CD8-positive, alpha-beta memory T cell (primary cell): Measurements from ENCODE around the gene STARD8. TPM values are rescaled to one million over a fixed set of nuclear protein-coding genes. Genes with fewer than 3 reads are reported as not detected.
A peak's percentile ranks its signal among the peaks of the same experiment; 100 is the strongest.

ENCODE experiments used
- CTCF ChIA-PET: fragments of 350-600 bp; sonication (Branson Sonifier 250); formaldehyde crosslinking; loops from one replicate; lab custom pipeline; 2021; ENCODE audit warnings: antibody characterized with exemption; lab: Charles Lee
- POLR2A ChIA-PET: fragments of 350-600 bp; sonication (Branson Sonifier 250); formaldehyde crosslinking; loops from one replicate; lab custom pipeline; 2021; ENCODE audit warnings: antibody characterized with exemption; lab: Charles Lee
- DNase-seq, 5 donors: peaks; one replicate each; pipeline versions ENCODE4 v3.0.0 to v3.0.0-alpha.2; 2020 to 2022; ENCODE audit warnings: mixed read lengths in 1 of 5
- H3K27ac ChIP-seq: one replicate; pipeline ENCODE4 v1.7.0; 2013; ENCODE audit warnings: low read depth, mild to moderate bottlenecking, low read length, moderate library complexity
- H3K27me3 ChIP-seq: 2 replicates; pipeline ENCODE4 v1.7.0; 2013; ENCODE audit warnings: low read length, mild to moderate bottlenecking; ENCODE audit not compliant: insufficient read depth, poor library complexity, severe bottlenecking
- H3K36me3 ChIP-seq: 2 replicates; pipeline ENCODE4 v1.7.0; 2013; ENCODE audit warnings: mild to moderate bottlenecking, low read length, moderate library complexity; ENCODE audit not compliant: insufficient read depth
- H3K4me1 ChIP-seq: 2 replicates; pipeline ENCODE4 v1.7.0; 2013; ENCODE audit warnings: mild to moderate bottlenecking, low read length, moderate library complexity; ENCODE audit not compliant: insufficient read depth
- H3K4me3 ChIP-seq: 2 replicates; pipeline ENCODE4 v1.7.0; 2013; ENCODE audit warnings: mild to moderate bottlenecking, low read length
- H3K9me3 ChIP-seq: 2 replicates; pipeline ENCODE4 v1.7.0; 2013; ENCODE audit warnings: mild to moderate bottlenecking, low read length
- H3K27ac Mint-ChIP-seq, 8 donors: one replicate each; pipeline ENCODE4 v1.8.0; 2020 to 2021; ENCODE audit warnings: mixed read lengths in 8 of 8, mild to moderate bottlenecking in 6 of 8, inconsistent platforms in 3 of 8, moderate library complexity in 3 of 8
- H3K27me3 Mint-ChIP-seq, 2 donors: one replicate each; pipeline ENCODE4 v1.8.0; 2020 to 2021; ENCODE audit warnings: mixed read lengths in 2 of 2, mild to moderate bottlenecking in 1 of 2, moderate library complexity in 1 of 2
- H3K36me3 Mint-ChIP-seq, 3 donors: one replicate each; pipeline ENCODE4 v1.8.0; 2020 to 2021; ENCODE audit warnings: mixed read lengths in 3 of 3, inconsistent platforms in 1 of 3, mild to moderate bottlenecking in 1 of 3
- H3K4me1 Mint-ChIP-seq, 3 donors: one replicate each; pipeline ENCODE4 v1.8.0; 2020 to 2021; ENCODE audit warnings: mixed read lengths in 3 of 3, inconsistent platforms in 1 of 3, mild to moderate bottlenecking in 1 of 3
- H3K4me3 Mint-ChIP-seq, 7 donors: one replicate each; pipeline ENCODE4 v1.8.0; 2020 to 2021; ENCODE audit warnings: mixed read lengths in 7 of 7, mild to moderate bottlenecking in 6 of 7, moderate library complexity in 4 of 7, inconsistent platforms in 2 of 7
- H3K9me3 Mint-ChIP-seq, 5 donors: one replicate each; pipeline ENCODE4 v1.8.0; 2020 to 2022; ENCODE audit warnings: mixed read lengths in 5 of 5, mild to moderate bottlenecking in 3 of 5, moderate library complexity in 2 of 5, inconsistent platforms in 1 of 5
- polyA plus RNA-seq: library from polyadenylated mRNA; unstranded; fragments of 300-500 nt; fragmentation: Illumina TruSeq; gene quantifications from one replicate; pipeline ENCODE4 v1.2.3, GENCODE V29; 2021
- total RNA-seq, 2 experiments: library from RNA; stranded (reverse); gene quantifications; one replicate each; pipeline ENCODE4 v1.2.3, GENCODE V29; 2021

The STARD8 gene
- total and polyA plus RNA-seq, 3 experiments from 2014 or later, result 0.24 to 0.42 TPM; not detected in 1

- no peaks in the 10 kb centered on the region for H3K4me1 ChIP-seq
- ChIA-PET POLR2A (no interaction called here), CTCF (no interaction called here)
- no peak for DNase-seq
- H3K36me3 ChIP-seq, result no peaks in the 10 kb centered on the region
- no peaks in the 10 kb centered on the region for H3K9me3 ChIP-seq
- Mint-ChIP-seq H3K9me3 (no peaks in the 10 kb centered on the region), H3K27me3 (peaks cover 0 to 18% of the 10 kb centered on the region in 2 donors), H3K36me3 (no peaks in the 10 kb centered on the region), H3K4me3 (no peak overlapping the region), H3K4me1 (no peaks in the 10 kb centered on the region), H3K27ac (no peak overlapping the region)
- H3K4me3 ChIP-seq, result no peak overlapping the region
- no peaks in the 10 kb centered on the region for H3K27me3 ChIP-seq
- no peak overlapping the region for H3K27ac ChIP-seq
Observed at GRCh38 chrX:68703846-68704245, 56.4 kb downstream of the STARD8 start.

GRCh38 chrX:68705986-68706385, 58.5 kb downstream of the STARD8 start:
- Mint-ChIP-seq H3K9me3 (no peaks in the 10 kb centered on the region), H3K4me1 (no peaks in the 10 kb centered on the region), H3K36me3 (no peaks in the 10 kb centered on the region), H3K27ac (no peak overlapping the region), H3K27me3 (peaks cover 0 to 16% of the 10 kb centered on the region in 2 donors), H3K4me3 (no peak overlapping the region)
- no peak for DNase-seq
- POLR2A ChIA-PET, result no interaction called here
- Histone ChIP-seq H3K4me3 (no peak overlapping the region), H3K27ac (no peak overlapping the region), H3K9me3 (no peaks in the 10 kb centered on the region), H3K27me3 (no peaks in the 10 kb centered on the region), H3K36me3 (no peaks in the 10 kb centered on the region), H3K4me1 (no peaks in the 10 kb centered on the region)
- CTCF ChIA-PET, result no interaction called here

GRCh38 chrX:68708503-68709290, 61.2 kb downstream of the STARD8 start:
- CTCF ChIA-PET, result interaction anchor here (1.0 kb wide), 1 partner anchor 8 kb away, joined by 3 read pairs; no protein-coding TSS in a partner anchor
- no peak for DNase-seq
- no peak overlapping the region for H3K27ac ChIP-seq
- no peaks in the 10 kb centered on the region for H3K9me3 ChIP-seq
- POLR2A ChIA-PET, result no interaction called here
- no peaks in the 10 kb centered on the region for H3K27me3 ChIP-seq
- H3K4me3 Mint-ChIP-seq, result no peak overlapping the region
- H3K4me1 ChIP-seq, result no peaks in the 10 kb centered on the region
- H3K36me3 ChIP-seq, result no peaks in the 10 kb centered on the region
- H3K4me3 ChIP-seq, result no peak overlapping the region
- H3K36me3 Mint-ChIP-seq, result no peaks in the 10 kb centered on the region
- H3K27ac Mint-ChIP-seq, result no peak overlapping the region
- peaks cover 0 to 10% of the 10 kb centered on the region in 2 donors for H3K27me3 Mint-ChIP-seq
- no peaks in the 10 kb centered on the region for H3K9me3 Mint-ChIP-seq
- H3K4me1 Mint-ChIP-seq, result no peaks in the 10 kb centered on the region

GRCh38 chrX:68710870-68711576, 63.6 kb downstream of the STARD8 start:
- no peak for DNase-seq
- Mint-ChIP-seq H3K4me1 (no peaks in the 10 kb centered on the region), H3K27me3 (peaks cover 0 to 7% of the 10 kb centered on the region in 2 donors), H3K36me3 (no peaks in the 10 kb centered on the region), H3K4me3 (peak overlapping the region in 1 of 7 donors; percentile 37), H3K27ac (peak overlapping the region in 1 of 8 donors; percentile 14), H3K9me3 (no peaks in the 10 kb centered on the region)
- H3K4me1 ChIP-seq, result no peaks in the 10 kb centered on the region
- H3K9me3 ChIP-seq, result no peaks in the 10 kb centered on the region
- ChIA-PET POLR2A (no interaction called here), CTCF (no interaction called here)
- H3K27me3 ChIP-seq, result no peaks in the 10 kb centered on the region
- H3K36me3 ChIP-seq, result no peaks in the 10 kb centered on the region
- no peak overlapping the region for H3K27ac ChIP-seq
- H3K4me3 ChIP-seq, result no peak overlapping the region

- Mint-ChIP-seq H3K27ac (no peak overlapping the region), H3K4me3 (no peak overlapping the region), H3K36me3 (no peaks in the 10 kb centered on the region), H3K9me3 (no peaks in the 10 kb centered on the region), H3K4me1 (no peaks in the 10 kb centered on the region), H3K27me3 (peaks cover 0 to 7% of the 10 kb centered on the region in 2 donors)
- H3K4me1 ChIP-seq, result no peaks in the 10 kb centered on the region
- H3K27me3 ChIP-seq, result no peaks in the 10 kb centered on the region
- H3K9me3 ChIP-seq, result no peaks in the 10 kb centered on the region
- H3K27ac ChIP-seq, result no peak overlapping the region
- no peaks in the 10 kb centered on the region for H3K36me3 ChIP-seq
- POLR2A ChIA-PET, result no interaction called here
- CTCF ChIA-PET, result no interaction called here
- no peak for DNase-seq
- no peak overlapping the region for H3K4me3 ChIP-seq
Observed at GRCh38 chrX:68711845-68712244, 64.4 kb downstream of the STARD8 start.

- POLR2A ChIA-PET, result no interaction called here
- no peak overlapping the region for H3K4me3 ChIP-seq
- H3K9me3 ChIP-seq, result no peaks in the 10 kb centered on the region
- H3K27me3 Mint-ChIP-seq, result peaks cover 0 to 7% of the 10 kb centered on the region in 2 donors
- H3K27ac ChIP-seq, result no peak overlapping the region
- DNase-seq, result no peak
- no peaks in the 10 kb centered on the region for H3K27me3 ChIP-seq
- H3K36me3 Mint-ChIP-seq, result peaks cover 0 to 2% (median 0%) of the 10 kb centered on the region in 3 donors
- no peaks in the 10 kb centered on the region for H3K9me3 Mint-ChIP-seq
- no peaks in the 10 kb centered on the region for H3K4me1 Mint-ChIP-seq
- no peak overlapping the region for H3K4me3 Mint-ChIP-seq
- H3K36me3 ChIP-seq, result no peaks in the 10 kb centered on the region
- no peaks in the 10 kb centered on the region for H3K4me1 ChIP-seq
- no peak overlapping the region for H3K27ac Mint-ChIP-seq
- CTCF ChIA-PET, result no interaction called here
Observed at GRCh38 chrX:68714856-68715255, 67.4 kb downstream of the STARD8 start.

GRCh38 chrX:68717196-68717595, 69.7 kb downstream of the STARD8 start:
- Histone ChIP-seq H3K36me3 (no peaks in the 10 kb centered on the region), H3K9me3 (no peaks in the 10 kb centered on the region), H3K4me1 (no peaks in the 10 kb centered on the region), H3K27ac (no peak overlapping the region), H3K27me3 (no peaks in the 10 kb centered on the region), H3K4me3 (no peak overlapping the region)
- ChIA-PET POLR2A (interaction anchor here (0.5 kb wide), 1 partner anchor 252 kb away, joined by 5 read pairs; no protein-coding TSS in a partner anchor), CTCF (no interaction called here)
- no peak for DNase-seq
- H3K27me3 Mint-ChIP-seq, result peaks cover 0 to 7% of the 10 kb centered on the region in 2 donors
- H3K36me3 Mint-ChIP-seq, result peaks cover 0 to 2% (median 0%) of the 10 kb centered on the region in 3 donors
- no peak overlapping the region for H3K27ac Mint-ChIP-seq
- H3K9me3 Mint-ChIP-seq, result no peaks in the 10 kb centered on the region
- H3K4me1 Mint-ChIP-seq, result no peaks in the 10 kb centered on the region
- H3K4me3 Mint-ChIP-seq, result no peak overlapping the region
